HG02943 (cell line): ENCODE measurements around the gene POLR3B.
"Not testable (repeated sequence)": the region's sequence is repeated elsewhere in the genome, so short reads cannot be mapped to it uniquely, and the experiment has no call there.

ENCODE experiments used
- ATAC-seq: cut with Tn5 transposase; IDR thresholded peaks from one replicate; pipeline ENCODE4 v1.9.1; 2021; ENCODE audit warnings: mild to moderate bottlenecking, low read depth, moderate library complexity; ENCODE audit not compliant: unreplicated experiment

The POLR3B gene

DNA sequence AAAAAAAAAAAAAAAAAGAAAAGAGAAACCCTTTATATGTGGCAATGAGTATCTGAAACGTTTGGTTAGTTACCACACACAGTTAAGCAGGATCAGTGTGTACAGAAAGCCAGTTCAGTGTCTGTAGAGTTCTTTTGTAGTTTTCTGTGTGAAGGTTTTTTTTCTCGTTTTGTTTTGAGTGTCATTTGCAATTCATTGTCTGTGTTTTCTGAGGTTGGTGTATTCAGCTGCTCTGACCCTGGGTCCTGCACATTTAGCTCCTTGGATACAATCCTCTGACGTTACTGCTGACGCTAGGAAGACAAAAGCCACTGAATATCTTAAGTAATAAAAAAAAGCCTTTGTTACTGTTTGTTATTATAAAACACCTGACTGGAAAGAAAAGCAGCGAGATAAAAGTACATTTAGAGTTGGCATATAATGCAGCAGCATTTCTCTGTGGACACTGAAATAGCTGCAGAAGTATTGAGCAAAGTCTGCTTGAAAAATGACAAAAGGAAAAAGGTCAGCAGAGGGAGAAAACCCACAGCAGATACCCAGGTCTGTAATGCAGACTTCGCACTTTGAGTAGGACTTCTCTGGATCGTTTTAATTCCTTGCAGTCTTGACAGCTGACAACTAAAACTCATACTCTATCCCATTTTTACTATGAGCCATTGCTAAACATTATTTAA, 89.0 kb downstream of the POLR3B start:
- no peak for ATAC-seq

DNA sequence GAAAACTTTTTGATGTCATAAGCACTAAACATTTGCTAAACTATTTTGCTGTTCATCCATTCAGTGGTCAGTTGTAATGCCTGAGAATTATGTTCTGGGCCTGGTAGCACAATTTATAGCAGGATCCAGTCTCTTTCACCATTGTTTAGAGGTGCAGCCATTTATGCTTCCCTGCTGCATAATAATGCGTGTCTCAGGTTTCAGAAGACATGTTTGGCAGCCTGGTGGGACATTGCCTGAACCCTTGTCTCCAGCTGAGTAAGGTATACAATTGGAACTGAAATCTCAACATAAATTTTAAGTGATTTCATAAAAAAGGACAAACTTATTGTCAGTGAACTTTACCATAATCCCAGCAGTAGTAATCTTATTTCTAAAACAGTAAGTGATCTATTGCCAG, 94.8 kb downstream of the POLR3B start:
- no peak for ATAC-seq

DNA sequence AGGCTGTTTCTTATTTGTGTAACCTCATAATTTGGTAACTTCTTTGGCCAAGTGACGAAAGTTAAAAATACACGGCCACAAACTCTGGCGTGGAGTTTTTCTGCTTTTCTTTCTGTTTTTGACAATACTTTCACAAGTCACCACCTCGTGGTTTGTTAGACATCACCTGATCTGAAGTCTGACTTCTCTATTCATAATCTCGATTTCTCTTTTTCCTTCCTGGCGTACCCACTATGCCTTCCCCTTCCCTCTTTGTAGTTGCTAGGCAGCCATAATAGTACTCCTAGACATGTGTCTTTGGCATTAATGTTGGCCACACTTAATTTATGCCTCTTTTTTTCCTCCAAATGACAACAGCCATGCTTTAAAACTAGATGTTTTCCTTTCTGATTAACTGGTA, 97.6 kb downstream of the POLR3B start:
- ATAC-seq: no peak

DNA sequence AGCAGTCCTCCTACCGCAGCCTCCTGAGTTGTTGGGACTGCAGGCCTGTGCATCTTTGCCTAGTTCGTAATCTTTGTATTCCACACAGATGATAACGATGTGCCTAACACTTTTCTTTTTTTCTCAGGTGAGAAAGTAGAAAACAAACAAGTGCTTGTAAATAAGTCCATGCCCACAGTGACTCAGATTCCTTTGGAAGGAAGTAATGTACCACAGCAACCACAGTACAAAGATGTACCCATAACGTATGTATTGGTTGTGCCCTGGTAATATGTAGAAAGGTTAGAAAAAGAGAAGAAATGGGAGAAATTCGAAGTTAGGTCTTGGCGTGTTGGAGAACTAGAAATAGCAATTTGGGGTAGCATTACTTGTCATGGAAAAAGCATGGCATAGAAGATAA, 101.6 kb downstream of the POLR3B start:
- ATAC-seq: no peak

DNA sequence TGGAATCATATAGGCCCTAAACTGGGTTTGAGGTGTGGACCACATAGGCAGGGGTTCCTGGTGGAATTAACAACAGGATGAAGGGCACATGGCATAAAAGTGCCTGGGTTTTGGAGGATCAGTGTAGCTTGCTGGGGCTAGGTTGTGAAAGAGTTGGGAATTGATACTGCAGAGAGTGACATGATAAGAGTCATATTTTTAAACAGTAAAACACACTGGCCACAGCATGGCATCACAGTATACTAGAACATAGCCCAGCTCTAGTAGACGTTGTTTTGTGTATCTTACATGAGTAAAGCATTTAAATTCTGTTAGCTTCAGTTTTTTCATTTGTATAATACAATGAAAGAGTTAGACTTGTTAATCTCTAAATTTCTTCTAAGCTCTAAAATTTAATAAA, 102.0 kb downstream of the POLR3B start:
- no peak for ATAC-seq

DNA sequence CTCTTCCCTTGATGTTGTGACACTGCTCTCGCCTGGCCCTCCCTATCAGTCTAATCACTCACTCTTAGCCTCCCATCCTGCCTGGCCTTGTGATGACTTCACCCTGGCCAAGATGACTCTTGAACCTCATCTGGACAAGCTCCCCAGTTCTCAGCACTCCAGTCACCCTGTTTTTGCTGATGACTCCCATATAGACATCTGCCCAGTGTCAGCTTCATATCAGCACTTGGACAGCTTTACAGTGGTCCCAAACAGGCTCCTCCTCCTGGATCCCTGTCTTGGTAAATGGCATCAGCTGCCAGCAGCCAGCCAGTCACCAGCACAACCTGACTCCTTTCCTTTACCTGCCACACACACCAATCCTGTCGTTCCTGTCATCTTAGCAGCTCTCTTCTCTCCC, 104.2 kb downstream of the POLR3B start:
- no peak for ATAC-seq

DNA sequence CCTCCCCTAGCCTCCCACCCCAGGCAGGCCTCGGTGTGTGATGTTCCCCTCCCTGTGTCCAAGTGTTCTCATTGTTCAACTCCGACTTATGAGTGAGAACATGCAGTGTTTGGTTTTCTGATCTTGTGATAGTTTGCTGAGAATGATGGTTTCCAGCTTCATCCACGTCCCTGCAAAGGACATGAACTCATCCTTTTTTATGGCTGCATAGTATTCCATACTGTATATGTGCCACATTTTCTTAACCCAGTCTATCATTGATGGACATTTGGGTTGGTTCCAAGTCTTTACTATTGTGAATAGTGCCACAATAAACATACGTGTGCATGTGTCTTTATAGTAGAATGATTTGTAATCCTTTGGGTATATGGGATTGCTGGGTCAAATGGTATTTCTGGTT, 108.1 kb downstream of the POLR3B start:
- ATAC-seq: not testable (repeated sequence)

DNA sequence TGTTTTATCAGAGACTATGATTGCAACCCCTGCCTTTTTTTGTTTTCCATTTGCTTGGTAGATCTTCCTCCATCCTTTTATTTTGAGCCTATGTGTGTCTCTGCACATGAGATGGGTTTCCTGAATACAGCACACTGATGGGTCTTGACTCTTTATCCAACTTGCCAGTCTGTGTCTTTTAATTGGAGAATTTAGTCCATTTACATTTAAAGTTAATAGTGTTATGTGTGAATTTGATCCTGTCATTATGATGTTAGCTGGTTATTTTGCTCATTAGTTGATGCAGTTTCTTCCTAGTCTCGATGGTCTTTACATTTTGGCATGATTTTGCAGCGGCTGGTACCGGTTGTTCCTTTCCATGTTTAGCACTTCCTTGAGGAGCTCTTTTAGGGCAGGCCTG, 118.1 kb downstream of the POLR3B start:
- ATAC-seq: not testable (repeated sequence)

DNA sequence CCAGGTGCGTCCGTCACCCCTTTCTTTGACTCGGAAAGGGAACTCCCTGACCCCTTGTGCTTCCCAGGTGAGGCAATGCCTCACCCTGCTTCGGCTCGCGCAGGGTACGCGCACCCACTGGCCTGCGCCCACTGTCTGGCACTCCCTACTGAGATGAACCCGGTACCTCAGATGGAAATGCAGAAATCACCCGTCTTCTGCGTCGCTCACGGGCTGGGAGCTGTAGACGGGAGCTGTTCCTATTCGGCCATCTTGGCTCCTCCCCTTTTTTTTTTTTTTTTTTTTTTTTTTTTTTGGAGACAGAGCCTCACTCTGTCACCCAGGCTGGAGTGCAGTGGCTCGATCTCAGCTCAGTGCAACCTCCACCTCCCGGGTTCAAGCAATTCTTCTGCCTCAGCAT, 120.1 kb downstream of the POLR3B start:
- ATAC-seq: not testable (repeated sequence)

DNA sequence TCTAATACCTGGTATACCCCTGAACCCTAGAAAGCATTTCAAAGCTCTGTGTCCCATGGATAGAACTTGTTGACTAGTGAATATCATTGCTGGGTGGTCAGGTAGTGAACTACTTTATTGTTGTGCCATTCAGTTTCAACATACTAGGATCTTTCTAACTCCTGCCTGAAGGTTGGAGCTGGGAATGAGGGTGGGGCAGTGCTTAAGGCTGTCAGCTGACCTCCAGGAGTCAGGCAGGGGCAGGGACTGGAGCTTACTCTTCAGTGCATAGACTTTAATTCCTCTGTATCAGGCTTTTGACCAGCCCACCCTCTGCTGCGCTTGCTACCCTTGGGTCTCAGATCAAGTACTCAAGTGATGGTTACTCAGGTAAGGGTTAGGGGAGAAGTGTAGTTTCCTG, 122.7 kb downstream of the POLR3B start:
- no peak for ATAC-seq

DNA sequence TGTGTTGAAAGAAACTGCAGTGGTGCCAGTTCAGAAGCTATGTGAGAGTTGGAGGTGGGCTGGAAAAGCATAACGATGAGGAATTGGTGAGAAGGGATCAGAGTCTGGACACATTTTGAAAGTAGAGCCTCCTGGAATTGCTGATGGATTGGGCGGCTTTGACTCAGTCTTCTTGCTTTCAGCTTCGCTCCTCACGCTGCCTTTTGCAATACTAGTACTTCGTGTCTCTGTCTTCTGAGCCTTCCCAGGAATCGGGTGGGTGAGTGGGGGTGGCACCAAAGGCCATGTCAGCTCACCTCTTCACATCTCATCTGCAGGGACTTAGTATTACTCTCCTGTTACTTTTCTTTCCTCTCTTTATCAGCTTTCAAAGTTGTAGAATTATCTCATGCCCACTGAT, 123.7 kb downstream of the POLR3B start:
- no peak for ATAC-seq

DNA sequence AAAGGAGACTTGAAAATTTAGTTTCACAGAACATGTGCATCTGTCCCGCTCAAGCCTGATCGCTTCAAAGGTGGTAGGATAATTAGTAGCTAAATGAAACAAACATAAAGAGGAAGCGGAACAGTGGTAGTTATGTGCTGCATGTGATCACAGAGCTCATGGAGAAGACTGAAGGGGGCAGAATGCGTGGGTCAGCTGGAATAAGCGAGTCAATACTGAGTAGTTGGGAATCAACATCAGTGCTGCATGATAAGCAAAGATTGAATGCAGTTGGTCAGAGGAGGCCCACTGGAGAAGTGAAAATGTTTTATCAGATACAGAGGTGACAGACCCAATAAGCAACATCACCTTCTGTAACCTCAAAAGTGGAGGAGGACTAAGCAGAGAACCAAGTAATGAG, 130.1 kb downstream of the POLR3B start:
- no peak for ATAC-seq

DNA sequence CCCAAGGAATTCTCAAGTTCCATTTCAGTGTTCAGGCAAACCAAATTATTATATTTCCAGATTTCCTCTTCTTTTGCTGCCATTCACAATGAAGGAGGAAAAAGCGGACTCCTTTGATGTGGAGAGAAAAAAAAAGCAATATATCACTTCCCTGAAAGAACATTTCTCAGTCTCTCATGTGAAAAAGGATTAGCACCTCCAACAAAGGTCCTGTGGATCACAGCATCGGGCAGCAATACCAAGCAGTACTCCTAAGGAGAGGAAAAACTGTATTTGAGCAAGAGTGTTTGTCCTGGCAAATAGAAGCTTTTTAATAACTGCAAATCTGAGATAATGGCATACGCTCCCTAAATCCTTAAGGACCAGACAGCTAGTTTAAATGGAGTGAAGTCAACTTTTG, 131.3 kb downstream of the POLR3B start:
- ATAC-seq: no peak

DNA sequence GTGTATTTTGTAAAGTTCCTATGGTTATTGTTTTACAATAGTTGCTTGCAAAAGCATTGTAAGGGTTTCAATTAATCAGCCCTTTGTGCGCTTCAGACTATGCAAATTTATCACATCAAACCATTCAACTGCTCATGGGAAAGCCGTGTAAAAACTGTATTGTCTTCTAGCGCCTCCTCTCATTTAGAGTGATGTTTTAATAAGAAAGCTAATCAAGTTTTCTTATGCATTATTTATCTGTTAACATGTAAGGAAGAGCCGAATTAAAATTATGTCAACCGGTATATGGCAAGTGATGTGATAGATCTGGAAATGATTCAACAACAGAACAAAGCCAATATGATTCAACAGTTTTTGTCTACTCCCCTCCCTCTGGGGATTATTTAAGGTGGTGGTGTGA, 132.7 kb downstream of the POLR3B start:
- ATAC-seq: no peak

DNA sequence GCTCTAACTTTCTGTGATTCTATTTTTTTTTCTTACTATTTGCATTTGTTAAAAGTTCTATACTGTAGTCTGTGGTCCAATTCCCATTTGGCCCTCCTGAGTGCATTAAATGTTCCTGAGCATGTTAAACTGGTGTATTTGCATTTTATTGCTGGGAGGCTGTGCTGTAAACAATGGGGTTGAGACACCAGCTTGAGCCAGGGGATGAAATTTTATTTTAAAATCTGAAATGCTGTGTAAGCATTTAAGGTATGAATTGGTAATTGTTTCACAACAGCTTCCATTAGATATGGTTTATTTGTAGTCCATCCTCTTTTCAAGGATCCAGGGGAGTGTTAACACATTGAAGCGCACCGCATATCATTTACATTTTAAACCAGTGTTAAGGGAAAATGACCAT, 135.3 kb downstream of the POLR3B start:
- no peak for ATAC-seq

DNA sequence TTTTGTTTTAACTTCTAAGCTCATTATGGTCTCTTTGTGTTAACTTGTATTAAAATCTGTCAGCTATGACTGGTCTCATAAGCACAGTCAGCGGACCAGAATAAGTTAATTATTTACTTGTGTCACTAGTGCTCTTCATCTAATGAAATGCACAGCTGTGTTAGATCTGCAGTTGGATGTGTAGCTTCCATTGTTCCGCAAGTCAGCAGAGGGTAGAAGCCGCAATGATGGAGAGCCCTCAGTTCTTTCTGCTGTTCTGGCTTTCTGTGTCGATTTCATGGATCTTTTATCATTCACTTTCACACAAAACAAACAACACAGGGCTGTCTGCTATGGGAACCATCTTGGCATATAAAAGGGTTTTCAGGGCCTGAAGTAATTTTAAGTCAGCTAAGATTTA, 136.0 kb downstream of the POLR3B start:
- no peak for ATAC-seq

DNA sequence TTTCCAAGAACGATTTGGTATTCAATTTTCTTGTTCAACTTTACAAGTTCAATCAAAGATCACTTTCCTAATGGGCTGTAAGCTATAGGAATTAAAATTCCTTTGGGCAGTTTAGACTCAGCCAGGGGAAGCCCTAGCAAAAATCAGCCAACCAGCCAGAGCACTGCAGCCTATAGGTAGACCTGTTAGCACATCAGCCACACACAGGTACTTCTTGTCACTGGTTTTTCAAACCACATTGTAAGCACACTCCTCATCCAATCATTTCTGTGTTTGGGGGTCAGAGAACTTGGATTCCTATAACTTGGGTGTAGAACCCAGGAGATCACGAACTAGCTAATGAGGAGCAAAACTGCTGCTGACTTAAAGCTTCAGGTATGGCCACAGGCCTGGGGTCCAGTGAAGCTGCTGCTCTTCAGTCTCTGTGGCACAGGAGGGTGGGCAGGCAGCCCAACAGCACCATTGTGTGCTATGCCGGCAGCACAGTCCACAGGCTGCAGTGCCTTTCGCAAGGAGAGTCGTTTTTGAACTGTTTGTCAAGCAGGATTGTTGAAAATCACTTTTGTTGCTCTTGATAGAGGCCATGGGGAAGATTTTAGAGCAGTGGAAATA, 137.9 kb downstream of the POLR3B start:
- ATAC-seq: no peak

DNA sequence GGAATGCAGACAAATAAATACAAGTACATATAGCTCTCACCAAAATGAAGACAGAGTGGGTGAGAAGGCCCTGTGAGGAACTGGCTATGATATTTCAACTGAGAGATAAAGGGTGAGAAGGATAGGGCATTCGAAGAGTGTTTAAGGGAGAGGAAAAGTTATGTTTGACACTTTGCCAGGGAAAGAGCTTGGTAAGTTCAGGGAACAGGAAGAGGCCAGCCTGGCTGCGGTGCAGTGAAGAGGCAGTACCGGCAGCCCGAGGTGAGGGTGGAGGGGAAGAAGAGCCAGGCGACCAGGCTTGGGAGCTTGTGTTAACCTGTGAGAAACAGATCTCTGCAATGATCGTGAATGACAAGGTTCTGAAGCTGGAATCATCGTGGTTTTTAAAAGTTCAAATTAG, 140.5 kb downstream of the POLR3B start:
- ATAC-seq: no peak

DNA sequence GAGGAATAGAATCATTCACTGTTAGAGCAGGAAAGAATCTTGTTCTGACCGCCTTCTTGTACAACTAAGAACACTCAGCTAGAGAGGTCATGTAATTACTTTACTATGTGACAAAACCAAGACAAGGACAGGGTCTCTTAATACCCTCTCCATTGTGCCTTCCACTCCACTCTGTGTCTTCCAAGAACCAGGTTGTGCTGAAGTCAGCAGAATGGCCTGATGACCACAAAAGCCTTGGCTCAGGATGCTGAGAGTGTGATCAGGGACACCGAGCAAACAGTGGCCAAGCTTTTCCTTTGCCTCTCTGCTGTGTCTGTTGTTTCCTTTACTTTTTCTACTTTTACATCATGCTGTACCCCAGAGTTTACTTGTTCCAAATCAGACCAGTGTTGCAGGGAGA, 142.1 kb downstream of the POLR3B start:
- ATAC-seq: no peak

DNA sequence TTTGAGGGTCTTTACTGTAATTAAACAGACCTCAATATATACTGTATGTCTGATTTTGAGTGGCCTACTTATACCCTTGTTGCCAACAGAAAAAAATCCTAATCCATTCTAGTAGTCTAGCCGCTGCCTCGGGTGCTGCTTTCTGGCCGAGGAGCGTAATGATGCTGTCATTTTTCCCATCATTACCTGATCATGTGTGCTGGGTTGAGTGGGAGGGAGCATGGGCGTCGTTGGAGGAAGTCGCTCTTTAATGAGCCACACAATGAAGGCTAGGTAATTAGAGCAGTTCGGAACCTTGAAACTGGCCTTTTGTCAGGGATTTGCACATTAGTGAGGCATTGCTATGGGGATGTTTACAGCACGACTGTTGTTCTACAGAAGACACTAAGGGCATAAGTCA, 149.1 kb downstream of the POLR3B start:
- no peak for ATAC-seq

DNA sequence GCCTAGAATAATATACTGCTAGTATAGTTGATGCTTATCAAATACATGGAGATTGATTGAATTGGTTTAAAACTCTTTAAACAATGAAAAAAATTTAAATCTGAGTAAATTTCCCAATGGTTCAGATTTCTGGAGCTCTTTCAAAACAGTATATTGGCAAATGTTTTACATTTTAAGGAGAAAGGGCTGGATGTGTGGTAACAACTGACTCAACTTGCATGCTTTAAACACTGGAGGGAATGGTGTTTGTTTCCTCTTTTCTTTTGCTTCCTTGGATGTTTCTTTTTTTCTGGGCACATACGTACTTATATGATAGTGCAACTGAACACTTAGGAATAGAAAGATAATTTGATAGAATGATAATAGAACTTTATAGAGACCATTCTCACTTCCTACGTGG, 151.4 kb downstream of the POLR3B start:
- no peak for ATAC-seq

DNA sequence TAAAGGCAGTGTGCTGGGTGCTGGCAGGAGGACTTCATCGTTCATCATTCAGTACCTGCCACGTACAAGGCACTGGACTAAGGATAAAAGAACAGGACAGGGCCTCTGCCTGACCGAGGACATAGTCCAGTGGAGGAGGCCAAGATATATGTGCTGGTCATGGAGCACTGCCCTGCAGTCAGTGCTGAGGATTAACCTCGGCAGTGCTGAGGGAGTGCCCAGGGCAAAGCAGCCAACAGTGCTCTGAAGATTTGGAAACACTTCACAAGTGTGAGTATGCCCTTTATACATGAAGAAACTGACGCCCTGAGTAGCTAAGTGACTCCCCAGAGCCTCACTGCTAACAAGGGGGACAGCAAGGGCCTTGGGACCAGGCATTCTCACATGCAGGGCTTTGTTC, 153.8 kb downstream of the POLR3B start:
- ATAC-seq: no peak

DNA sequence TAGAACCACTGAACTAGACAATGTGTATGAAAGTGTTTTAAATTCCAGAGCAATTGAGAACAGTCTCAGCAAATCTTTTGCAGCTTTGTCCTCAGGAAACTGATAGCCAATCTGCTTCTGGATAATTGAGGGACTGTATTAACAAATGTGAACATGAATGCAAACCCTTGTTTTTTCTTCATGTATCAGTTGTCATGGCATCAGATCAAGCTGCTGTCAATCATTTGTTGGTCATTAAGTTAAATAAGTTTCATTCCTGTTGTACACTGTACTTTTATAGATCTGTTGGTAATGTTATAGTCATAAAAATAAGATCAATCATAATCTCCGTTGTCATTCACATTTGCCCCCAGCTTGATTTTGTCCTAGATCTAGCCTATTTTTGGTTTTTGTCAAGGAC, 159.8 kb downstream of the POLR3B start:
- ATAC-seq: no peak
